ENCODE data around the gene LMTK3. TPM values are rescaled to one million over a fixed set of nuclear protein-coding genes. Genes with fewer than 3 reads are reported as not detected.

The LMTK3 gene
- total RNA-seq, 1 donor from 2014 or later, result 0.43 TPM

- DNase-seq (ENCODE audit: low spot score), result no peak
- no peak for ATAC-seq
These were observed 38.3 kb downstream of the LMTK3 start for GRCh38 chr19:48473161-48473966.

- DNase-seq (ENCODE audit: low spot score) (no peak), ATAC-seq (no peak)
These were observed 39.8 kb downstream of the LMTK3 start for GRCh38 chr19:48471836-48472235.

- DNase-seq (ENCODE audit: low spot score) (no peak), ATAC-seq (no peak)
These were observed 40.8 kb downstream of the LMTK3 start for GRCh38 chr19:48470856-48471255.

GRCh38 chr19:48469934-48470680, 41.5 kb downstream of the LMTK3 start:
- DNase-seq (ENCODE audit: low spot score), result no peak
- ATAC-seq, result no peak

GRCh38 chr19:48469289-48469881, 42.2 kb downstream of the LMTK3 start, which contains the start of gene CYTH2:
Gene CYTH2 (plus strand): TSS chr19:48469369. CDS start chr19:48469508, 139 bp downstream.
- DNase-seq (ENCODE audit: low spot score) (peak; percentile 81), ATAC-seq (peak; percentile 63)

- ATAC-seq, result peak; percentile 91
These were observed 42.8 kb downstream of the LMTK3 start for GRCh38 chr19:48468772-48469288.

GRCh38 chr19:48466561-48467325, 44.9 kb downstream of the LMTK3 start:
- DNase-seq (ENCODE audit: low spot score) (no peak), ATAC-seq (no peak)

More at GRCh38 chr19:48468772-48469288, 42.8 kb downstream of the LMTK3 start:
- DNase-seq (ENCODE audit: low spot score), result peak; percentile 100

GRCh38 chr19:48465215-48465614, 46.4 kb downstream of the LMTK3 start:
- DNase-seq (ENCODE audit: low spot score) (no peak), ATAC-seq (no peak)

- DNase-seq (ENCODE audit: low spot score), result no peak
- ATAC-seq, result no peak
These were observed 49.5 kb downstream of the LMTK3 start for GRCh38 chr19:48461982-48462655.

- ATAC-seq (no peak), DNase-seq (ENCODE audit: low spot score) (no peak)
These were observed 50.0 kb downstream of the LMTK3 start for GRCh38 chr19:48461651-48461981.

- ATAC-seq (no peak), DNase-seq (ENCODE audit: low spot score) (no peak)
These were observed 53.6 kb downstream of the LMTK3 start for GRCh38 chr19:48458016-48458415.

- DNase-seq (ENCODE audit: low spot score), result no peak
- ATAC-seq, result no peak
These were observed 54.8 kb downstream of the LMTK3 start for GRCh38 chr19:48456864-48457263.

- DNase-seq (ENCODE audit: low spot score), result no peak
- no peak for ATAC-seq
These were observed 55.6 kb downstream of the LMTK3 start for GRCh38 chr19:48455908-48456562.

GRCh38 chr19:48455171-48455907, 56.3 kb downstream of the LMTK3 start, which contains the start of gene KCNJ14:
Gene KCNJ14 (plus strand): TSS chr19:48455574. CDS start chr19:48461725, 6,151 bp downstream.
- DNase-seq (ENCODE audit: low spot score) (no peak), ATAC-seq (no peak)

- DNase-seq (ENCODE audit: low spot score) (no peak), ATAC-seq (no peak)
These were observed 57.4 kb downstream of the LMTK3 start for GRCh38 chr19:48454150-48454730.

GRCh38 chr19:48452289-48453190, 59.1 kb downstream of the LMTK3 start:
- no peak for ATAC-seq

GRCh38 chr19:48451624-48452023, 60.0 kb downstream of the LMTK3 start:
- no peak for DNase-seq (ENCODE audit: low spot score)
- no peak for ATAC-seq

More at GRCh38 chr19:48452289-48453190, 59.1 kb downstream of the LMTK3 start:
- no peak for DNase-seq (ENCODE audit: low spot score)

All from left lobe of liver (tissue), 2 donors.